ENCODE results near the gene OGFR. TPM values are rescaled to one million over a fixed set of nuclear protein-coding genes. Genes with fewer than 3 reads are reported as not detected.

Gene OGFR
- total and polyA plus RNA-seq, 2 experiments from 2014 or later, result 9.6 to 50.6 TPM

DNA sequence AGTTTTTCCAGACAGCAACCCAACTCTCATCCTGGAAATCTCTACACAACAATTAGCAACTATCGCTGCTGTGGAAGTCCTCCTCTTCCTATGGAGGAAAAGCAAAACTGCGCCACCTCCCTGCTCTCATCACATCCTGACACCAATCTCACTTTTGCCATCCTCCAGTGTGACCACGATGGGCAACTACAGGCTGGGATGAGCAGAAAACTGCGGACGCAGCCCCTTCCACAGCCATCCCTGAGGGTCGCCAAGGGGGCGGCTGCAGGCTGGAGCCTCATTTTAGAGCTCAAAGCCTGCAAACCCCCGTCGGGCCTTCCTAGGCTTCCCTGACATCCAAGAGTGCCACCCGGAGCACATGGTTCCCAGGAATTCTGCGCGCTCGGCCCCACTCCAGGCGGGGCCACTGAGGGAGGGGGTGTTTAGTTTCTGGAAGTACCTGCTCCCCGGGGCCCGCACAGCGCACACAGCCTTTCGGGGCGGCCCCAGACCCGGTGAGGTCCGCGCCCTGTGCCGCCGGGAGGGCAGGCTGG lies 55.8 kb downstream of the OGFR start:
- peaks cover 10% of the 10 kb centered on the region for H3K27me3 ChIP-seq (ENCODE audit: insufficient read depth)
- no peak overlapping the region for H3K27ac ChIP-seq (ENCODE audit: low read depth)
- H3K9me2 ChIP-seq (ENCODE audit: insufficient read depth), result no peaks in the 10 kb centered on the region
- H3K36me3 ChIP-seq (ENCODE audit: insufficient read depth), result peaks cover 20% of the 10 kb centered on the region
- peak overlapping the region; percentile 70 for H3K4me3 ChIP-seq
- H4K20me1 ChIP-seq (replicated peaks; ENCODE audit: insufficient read depth), result peaks cover 23% of the 10 kb centered on the region
- Mint-ChIP-seq H3K27me3 (ENCODE audit: insufficient read depth, low read depth, poor library complexity) (peaks cover 15% of the 10 kb centered on the region), H3K4me1 (peaks cover 28% of the 10 kb centered on the region), H3K4me3 (peak overlapping the region; percentile 71), H3K36me3 (ENCODE audit: low read depth) (peaks cover 19% of the 10 kb centered on the region), H3K9me3 (peaks cover 8% of the 10 kb centered on the region; the same call in 2 of the 3 replicates), H3K27ac (no peak overlapping the region)
- peaks cover 10% of the 10 kb centered on the region; the same call in 1 of the 2 replicates for H3K4me1 ChIP-seq (ENCODE audit: insufficient read depth)
- peak overlapping the region; percentile 96 for H3K4me2 ChIP-seq
- peaks cover 30% of the 10 kb centered on the region for H3K79me2 ChIP-seq (replicated peaks; ENCODE audit: insufficient read depth)
- DNase-seq (ENCODE audit: low spot score) (peak; percentile 32), ATAC-seq (peak; percentile 35; the same call in 2 of the 3 replicates)
- H3F3A ChIP-seq (replicated peaks; ENCODE audit: low read depth), result peaks cover 15% of the 10 kb centered on the region; the same call in 1 of the 2 replicates
- TF ChIP-seq STAT1 (IDR thresholded peaks at IDR 0.05; ENCODE audit: unreplicated experiment) (no peak), CREB1 (CRISPR knock-in tag; IDR thresholded peaks at IDR 0.05; ENCODE audit: low read depth) (no peak), EZH2phosphoT487 (IDR thresholded peaks at IDR 0.05; ENCODE audit: unreplicated experiment) (no peak), POLR2AphosphoS5 (IDR thresholded peaks at IDR 0.05; ENCODE audit: low read depth) (no peak), ZNF331 (CRISPR knock-in tag; IDR thresholded peaks at IDR 0.05; ENCODE audit: low read depth) (no peak), EZH2 (IDR thresholded peaks at IDR 0.05; ENCODE audit: low read depth, unreplicated experiment) (no peak), ZNF114 (CRISPR knock-in tag; IDR thresholded peaks at IDR 0.05) (no peak), JUNB (IDR thresholded peaks at IDR 0.05; ENCODE audit: unreplicated experiment) (no peak), NANOG (IDR thresholded peaks at IDR 0.05; ENCODE audit: borderline replicate concordance) (no peak)
- TF ChIP-seq, protein P1, sequence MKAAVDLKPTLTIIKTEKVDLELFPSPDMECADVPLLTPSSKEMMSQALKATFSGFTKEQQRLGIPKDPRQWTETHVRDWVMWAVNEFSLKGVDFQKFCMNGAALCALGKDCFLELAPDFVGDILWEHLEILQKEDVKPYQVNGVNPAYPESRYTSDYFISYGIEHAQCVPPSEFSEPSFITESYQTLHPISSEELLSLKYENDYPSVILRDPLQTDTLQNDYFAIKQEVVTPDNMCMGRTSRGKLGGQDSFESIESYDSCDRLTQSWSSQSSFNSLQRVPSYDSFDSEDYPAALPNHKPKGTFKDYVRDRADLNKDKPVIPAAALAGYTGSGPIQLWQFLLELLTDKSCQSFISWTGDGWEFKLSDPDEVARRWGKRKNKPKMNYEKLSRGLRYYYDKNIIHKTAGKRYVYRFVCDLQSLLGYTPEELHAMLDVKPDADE (IDR thresholded peaks at IDR 0.05), result no peak
- TF ChIP-seq, protein P2, sequence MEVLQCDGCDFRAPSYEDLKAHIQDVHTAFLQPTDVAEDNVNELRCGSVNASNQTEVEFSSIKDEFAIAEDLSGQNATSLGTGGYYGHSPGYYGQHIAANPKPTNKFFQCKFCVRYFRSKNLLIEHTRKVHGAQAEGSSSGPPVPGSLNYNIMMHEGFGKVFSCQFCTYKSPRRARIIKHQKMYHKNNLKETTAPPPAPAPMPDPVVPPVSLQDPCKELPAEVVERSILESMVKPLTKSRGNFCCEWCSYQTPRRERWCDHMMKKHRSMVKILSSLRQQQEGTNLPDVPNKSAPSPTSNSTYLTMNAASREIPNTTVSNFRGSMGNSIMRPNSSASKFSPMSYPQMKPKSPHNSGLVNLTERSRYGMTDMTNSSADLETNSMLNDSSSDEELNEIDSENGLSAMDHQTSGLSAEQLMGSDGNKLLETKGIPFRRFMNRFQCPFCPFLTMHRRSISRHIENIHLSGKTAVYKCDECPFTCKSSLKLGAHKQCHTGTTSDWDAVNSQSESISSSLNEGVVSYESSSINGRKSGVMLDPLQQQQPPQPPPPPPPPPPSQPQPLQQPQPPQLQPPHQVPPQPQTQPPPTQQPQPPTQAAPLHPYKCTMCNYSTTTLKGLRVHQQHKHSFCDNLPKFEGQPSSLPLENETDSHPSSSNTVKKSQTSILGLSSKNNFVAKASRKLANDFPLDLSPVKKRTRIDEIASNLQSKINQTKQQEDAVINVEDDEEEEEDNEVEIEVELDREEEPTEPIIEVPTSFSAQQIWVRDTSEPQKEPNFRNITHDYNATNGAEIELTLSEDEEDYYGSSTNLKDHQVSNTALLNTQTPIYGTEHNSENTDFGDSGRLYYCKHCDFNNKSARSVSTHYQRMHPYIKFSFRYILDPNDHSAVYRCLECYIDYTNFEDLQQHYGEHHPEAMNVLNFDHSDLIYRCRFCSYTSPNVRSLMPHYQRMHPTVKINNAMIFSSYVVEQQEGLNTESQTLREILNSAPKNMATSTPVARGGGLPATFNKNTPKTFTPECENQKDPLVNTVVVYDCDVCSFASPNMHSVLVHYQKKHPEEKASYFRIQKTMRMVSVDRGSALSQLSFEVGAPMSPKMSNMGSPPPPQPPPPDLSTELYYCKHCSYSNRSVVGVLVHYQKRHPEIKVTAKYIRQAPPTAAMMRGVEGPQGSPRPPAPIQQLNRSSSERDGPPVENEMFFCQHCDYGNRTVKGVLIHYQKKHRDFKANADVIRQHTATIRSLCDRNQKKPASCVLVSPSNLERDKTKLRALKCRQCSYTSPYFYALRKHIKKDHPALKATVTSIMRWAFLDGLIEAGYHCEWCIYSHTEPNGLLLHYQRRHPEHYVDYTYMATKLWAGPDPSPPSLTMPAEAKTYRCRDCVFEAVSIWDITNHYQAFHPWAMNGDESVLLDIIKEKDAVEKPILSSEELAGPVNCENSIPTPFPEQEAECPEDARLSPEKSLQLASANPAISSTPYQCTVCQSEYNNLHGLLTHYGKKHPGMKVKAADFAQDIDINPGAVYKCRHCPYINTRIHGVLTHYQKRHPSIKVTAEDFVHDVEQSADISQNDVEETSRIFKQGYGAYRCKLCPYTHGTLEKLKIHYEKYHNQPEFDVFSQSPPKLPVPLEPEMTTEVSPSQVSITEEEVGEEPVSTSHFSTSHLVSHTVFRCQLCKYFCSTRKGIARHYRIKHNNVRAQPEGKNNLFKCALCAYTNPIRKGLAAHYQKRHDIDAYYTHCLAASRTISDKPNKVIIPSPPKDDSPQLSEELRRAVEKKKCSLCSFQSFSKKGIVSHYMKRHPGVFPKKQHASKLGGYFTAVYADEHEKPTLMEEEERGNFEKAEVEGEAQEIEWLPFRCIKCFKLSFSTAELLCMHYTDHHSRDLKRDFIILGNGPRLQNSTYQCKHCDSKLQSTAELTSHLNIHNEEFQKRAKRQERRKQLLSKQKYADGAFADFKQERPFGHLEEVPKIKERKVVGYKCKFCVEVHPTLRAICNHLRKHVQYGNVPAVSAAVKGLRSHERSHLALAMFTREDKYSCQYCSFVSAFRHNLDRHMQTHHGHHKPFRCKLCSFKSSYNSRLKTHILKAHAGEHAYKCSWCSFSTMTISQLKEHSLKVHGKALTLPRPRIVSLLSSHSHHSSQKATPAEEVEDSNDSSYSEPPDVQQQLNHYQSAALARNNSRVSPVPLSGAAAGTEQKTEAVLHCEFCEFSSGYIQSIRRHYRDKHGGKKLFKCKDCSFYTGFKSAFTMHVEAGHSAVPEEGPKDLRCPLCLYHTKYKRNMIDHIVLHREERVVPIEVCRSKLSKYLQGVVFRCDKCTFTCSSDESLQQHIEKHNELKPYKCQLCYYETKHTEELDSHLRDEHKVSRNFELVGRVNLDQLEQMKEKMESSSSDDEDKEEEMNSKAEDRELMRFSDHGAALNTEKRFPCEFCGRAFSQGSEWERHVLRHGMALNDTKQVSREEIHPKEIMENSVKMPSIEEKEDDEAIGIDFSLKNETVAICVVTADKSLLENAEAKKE (CRISPR knock-in tag; IDR thresholded peaks at IDR 0.05), result no peak
- TF ChIP-seq, protein P3, sequence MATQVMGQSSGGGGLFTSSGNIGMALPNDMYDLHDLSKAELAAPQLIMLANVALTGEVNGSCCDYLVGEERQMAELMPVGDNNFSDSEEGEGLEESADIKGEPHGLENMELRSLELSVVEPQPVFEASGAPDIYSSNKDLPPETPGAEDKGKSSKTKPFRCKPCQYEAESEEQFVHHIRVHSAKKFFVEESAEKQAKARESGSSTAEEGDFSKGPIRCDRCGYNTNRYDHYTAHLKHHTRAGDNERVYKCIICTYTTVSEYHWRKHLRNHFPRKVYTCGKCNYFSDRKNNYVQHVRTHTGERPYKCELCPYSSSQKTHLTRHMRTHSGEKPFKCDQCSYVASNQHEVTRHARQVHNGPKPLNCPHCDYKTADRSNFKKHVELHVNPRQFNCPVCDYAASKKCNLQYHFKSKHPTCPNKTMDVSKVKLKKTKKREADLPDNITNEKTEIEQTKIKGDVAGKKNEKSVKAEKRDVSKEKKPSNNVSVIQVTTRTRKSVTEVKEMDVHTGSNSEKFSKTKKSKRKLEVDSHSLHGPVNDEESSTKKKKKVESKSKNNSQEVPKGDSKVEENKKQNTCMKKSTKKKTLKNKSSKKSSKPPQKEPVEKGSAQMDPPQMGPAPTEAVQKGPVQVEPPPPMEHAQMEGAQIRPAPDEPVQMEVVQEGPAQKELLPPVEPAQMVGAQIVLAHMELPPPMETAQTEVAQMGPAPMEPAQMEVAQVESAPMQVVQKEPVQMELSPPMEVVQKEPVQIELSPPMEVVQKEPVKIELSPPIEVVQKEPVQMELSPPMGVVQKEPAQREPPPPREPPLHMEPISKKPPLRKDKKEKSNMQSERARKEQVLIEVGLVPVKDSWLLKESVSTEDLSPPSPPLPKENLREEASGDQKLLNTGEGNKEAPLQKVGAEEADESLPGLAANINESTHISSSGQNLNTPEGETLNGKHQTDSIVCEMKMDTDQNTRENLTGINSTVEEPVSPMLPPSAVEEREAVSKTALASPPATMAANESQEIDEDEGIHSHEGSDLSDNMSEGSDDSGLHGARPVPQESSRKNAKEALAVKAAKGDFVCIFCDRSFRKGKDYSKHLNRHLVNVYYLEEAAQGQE (IDR thresholded peaks at IDR 0.05; ENCODE audit: unreplicated experiment), result no peak
- TF ChIP-seq, protein P4, sequence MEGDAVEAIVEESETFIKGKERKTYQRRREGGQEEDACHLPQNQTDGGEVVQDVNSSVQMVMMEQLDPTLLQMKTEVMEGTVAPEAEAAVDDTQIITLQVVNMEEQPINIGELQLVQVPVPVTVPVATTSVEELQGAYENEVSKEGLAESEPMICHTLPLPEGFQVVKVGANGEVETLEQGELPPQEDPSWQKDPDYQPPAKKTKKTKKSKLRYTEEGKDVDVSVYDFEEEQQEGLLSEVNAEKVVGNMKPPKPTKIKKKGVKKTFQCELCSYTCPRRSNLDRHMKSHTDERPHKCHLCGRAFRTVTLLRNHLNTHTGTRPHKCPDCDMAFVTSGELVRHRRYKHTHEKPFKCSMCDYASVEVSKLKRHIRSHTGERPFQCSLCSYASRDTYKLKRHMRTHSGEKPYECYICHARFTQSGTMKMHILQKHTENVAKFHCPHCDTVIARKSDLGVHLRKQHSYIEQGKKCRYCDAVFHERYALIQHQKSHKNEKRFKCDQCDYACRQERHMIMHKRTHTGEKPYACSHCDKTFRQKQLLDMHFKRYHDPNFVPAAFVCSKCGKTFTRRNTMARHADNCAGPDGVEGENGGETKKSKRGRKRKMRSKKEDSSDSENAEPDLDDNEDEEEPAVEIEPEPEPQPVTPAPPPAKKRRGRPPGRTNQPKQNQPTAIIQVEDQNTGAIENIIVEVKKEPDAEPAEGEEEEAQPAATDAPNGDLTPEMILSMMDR (conservative IDR thresholded peaks at IDR 0.05; ENCODE audit: low read depth in 2 of 2), result no peak; a peak in 1 of 4 replicates
- no peak overlapping the region for H2AFZ ChIP-seq

Data from GM23338 (cell line).